Fibroblast of peridontal ligament (primary cell): ENCODE results near the gene ST6GAL1.
A peak's percentile ranks its signal among the peaks of the same experiment; 100 is the strongest.
"Not testable (repeated sequence)": the region's sequence is repeated elsewhere in the genome, so short reads cannot be mapped to it uniquely, and the experiment has no call there.

Experiments used
- DNase-seq: peaks from one replicate; pipeline ENCODE4 v3.0.0-alpha.2; 2010; ENCODE audit errors: extremely low read depth

Gene ST6GAL1

GRCh38 chr3:186967686-186968085, 37.4 kb downstream of the ST6GAL1 start:
- no peak for DNase-seq

- no peak for DNase-seq
Measured at GRCh38 chr3:186969607-186970006, 39.3 kb downstream of the ST6GAL1 start.

GRCh38 chr3:186971106-186971505, 40.8 kb downstream of the ST6GAL1 start:
- not testable (repeated sequence) for DNase-seq

- DNase-seq = no peak
Measured at GRCh38 chr3:186971578-186971977, 41.3 kb downstream of the ST6GAL1 start.

- DNase-seq = no peak
Measured at GRCh38 chr3:186973702-186974101, 43.4 kb downstream of the ST6GAL1 start.

- no peak for DNase-seq
Measured at GRCh38 chr3:186974824-186975313, 44.5 kb downstream of the ST6GAL1 start.

GRCh38 chr3:186975726-186976125, 45.4 kb downstream of the ST6GAL1 start:
- no peak for DNase-seq

GRCh38 chr3:186976837-186977750, 46.8 kb downstream of the ST6GAL1 start:
- DNase-seq = no peak

- DNase-seq = no peak
Measured at GRCh38 chr3:186978712-186979111, 48.4 kb downstream of the ST6GAL1 start.

- no peak for DNase-seq
Measured at GRCh38 chr3:186979852-186980251, 49.5 kb downstream of the ST6GAL1 start.

GRCh38 chr3:186980989-186981388, 50.7 kb downstream of the ST6GAL1 start:
- DNase-seq = no peak

- no peak for DNase-seq
Measured at GRCh38 chr3:186983659-186984058, 53.3 kb downstream of the ST6GAL1 start.

GRCh38 chr3:186984064-186984463, 53.7 kb downstream of the ST6GAL1 start:
- no peak for DNase-seq

GRCh38 chr3:186985661-186986364, 55.5 kb downstream of the ST6GAL1 start:
- peak; percentile 8 for DNase-seq

- no peak for DNase-seq
Measured at GRCh38 chr3:186986406-186986805, 56.1 kb downstream of the ST6GAL1 start.

GRCh38 chr3:186986816-186987215, 56.5 kb downstream of the ST6GAL1 start:
- no peak for DNase-seq

- no peak for DNase-seq
Measured at GRCh38 chr3:186988806-186989205, 58.5 kb downstream of the ST6GAL1 start.

GRCh38 chr3:186989429-186989828, 59.1 kb downstream of the ST6GAL1 start:
- DNase-seq = no peak

- DNase-seq = no peak
Measured at GRCh38 chr3:186990277-186990676, 60.0 kb downstream of the ST6GAL1 start.

GRCh38 chr3:186990878-186991308, 60.6 kb downstream of the ST6GAL1 start:
- DNase-seq = no peak

GRCh38 chr3:186991470-186991869, 61.1 kb downstream of the ST6GAL1 start:
- no peak for DNase-seq

GRCh38 chr3:186992096-186992495, 61.8 kb downstream of the ST6GAL1 start:
- DNase-seq = not testable (repeated sequence)
